ENCODE measurements around the gene OR4A47.
"Not testable (repeated sequence)": the region's sequence is repeated elsewhere in the genome, so short reads cannot be mapped to it uniquely, and the experiment has no call there.

Gene OR4A47, protein sequence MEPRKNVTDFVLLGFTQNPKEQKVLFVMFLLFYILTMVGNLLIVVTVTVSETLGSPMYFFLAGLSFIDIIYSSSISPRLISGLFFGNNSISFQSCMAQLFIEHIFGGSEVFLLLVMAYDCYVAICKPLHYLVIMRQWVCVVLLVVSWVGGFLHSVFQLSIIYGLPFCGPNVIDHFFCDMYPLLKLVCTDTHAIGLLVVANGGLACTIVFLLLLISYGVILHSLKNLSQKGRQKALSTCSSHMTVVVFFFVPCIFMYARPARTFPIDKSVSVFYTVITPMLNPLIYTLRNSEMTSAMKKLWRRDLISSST

GRCh38 chr11:48488493-48488892, at the start of gene OR4A47:
Gene OR4A47, plus strand, starts transcription at chr11:48488793. Its CDS starts 0 bp downstream, at chr11:48488793.
- not testable (repeated sequence) for H3K27ac Mint-ChIP-seq; H3K27me3 Mint-ChIP-seq (ENCODE audit: low read depth, poor library complexity); DNase-seq; H3K4me3 Mint-ChIP-seq; H3K4me1 Mint-ChIP-seq; H3K36me3 Mint-ChIP-seq (ENCODE audit: low read depth)
- peaks cover 64% of the 10 kb centered on the region for H3K9me3 Mint-ChIP-seq

DNA sequence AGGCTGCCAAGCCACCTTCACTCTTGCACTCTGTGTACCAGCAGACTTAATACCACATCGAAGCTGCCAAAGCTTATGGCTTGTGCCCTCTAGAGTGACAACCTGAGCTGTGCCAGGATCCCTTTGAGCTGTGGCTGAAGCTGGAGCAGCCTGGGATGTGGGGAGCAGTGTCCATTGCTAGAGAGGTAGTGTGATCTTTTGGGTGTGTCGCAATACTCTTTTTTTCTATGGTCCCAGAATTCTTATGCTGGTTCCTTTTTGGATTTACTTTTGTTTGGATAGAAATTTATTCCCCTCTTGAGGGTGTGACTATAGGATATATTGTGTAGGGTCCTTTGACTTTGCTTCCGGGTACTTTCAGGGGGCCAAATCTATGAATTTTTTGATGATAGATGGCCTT, 32.7 kb upstream of the OR4A47 start:
- not testable (repeated sequence) for H3K4me1 Mint-ChIP-seq; H3K27ac Mint-ChIP-seq; DNase-seq; H3K27me3 Mint-ChIP-seq (ENCODE audit: low read depth, poor library complexity); H3K36me3 Mint-ChIP-seq (ENCODE audit: low read depth); H3K4me3 Mint-ChIP-seq
- peaks cover 90% of the 10 kb centered on the region for H3K9me3 Mint-ChIP-seq

GRCh38 chr11:48473966-48474365, 14.6 kb upstream of the OR4A47 start:
- peaks cover 76% of the 10 kb centered on the region for H3K9me3 Mint-ChIP-seq
- not testable (repeated sequence) for H3K4me3 Mint-ChIP-seq; H3K4me1 Mint-ChIP-seq; DNase-seq; H3K36me3 Mint-ChIP-seq (ENCODE audit: low read depth); H3K27me3 Mint-ChIP-seq (ENCODE audit: low read depth, poor library complexity); H3K27ac Mint-ChIP-seq

- H3K27me3 Mint-ChIP-seq (ENCODE audit: low read depth, poor library complexity); H3K4me1 Mint-ChIP-seq; H3K27ac Mint-ChIP-seq; H3K4me3 Mint-ChIP-seq; DNase-seq; H3K36me3 Mint-ChIP-seq (ENCODE audit: low read depth): not testable (repeated sequence)
- peaks cover 77% of the 10 kb centered on the region for H3K9me3 Mint-ChIP-seq
Measured at GRCh38 chr11:48474703-48475102, 13.9 kb upstream of the OR4A47 start.

DNA sequence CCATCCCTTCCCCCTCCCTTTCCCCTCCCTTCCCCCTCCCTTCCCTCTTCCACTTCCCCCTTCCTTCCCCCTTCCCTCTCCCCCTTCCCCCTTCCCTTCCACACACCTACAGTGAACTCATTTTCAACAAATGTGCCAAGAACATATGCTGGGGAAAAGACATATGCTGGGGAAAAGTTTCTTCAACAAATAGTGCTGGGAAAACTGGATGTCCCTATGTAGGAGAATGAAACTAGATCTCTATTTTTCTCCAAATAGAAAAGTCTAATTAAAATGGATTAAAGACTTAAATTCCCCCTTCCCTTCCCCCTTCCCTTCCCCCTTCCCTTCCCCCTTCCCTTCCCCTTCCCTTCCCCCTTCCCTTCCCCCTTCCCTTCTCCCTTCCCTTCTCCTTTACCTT, 17.6 kb downstream of the OR4A47 start:
- not testable (repeated sequence) for H3K4me3 Mint-ChIP-seq; H3K36me3 Mint-ChIP-seq (ENCODE audit: low read depth); DNase-seq; H3K27ac Mint-ChIP-seq; H3K4me1 Mint-ChIP-seq; H3K27me3 Mint-ChIP-seq (ENCODE audit: low read depth, poor library complexity)
- peaks cover 51% of the 10 kb centered on the region for H3K9me3 Mint-ChIP-seq

GRCh38 chr11:48538991-48539390, 50.4 kb downstream of the OR4A47 start:
- no peak for TF ChIP-seq CTCF (IDR thresholded peaks at IDR 0.05)
- peaks cover 57% of the 10 kb centered on the region for H3K9me3 Mint-ChIP-seq
- no peaks in the 10 kb centered on the region for H3K4me1 Mint-ChIP-seq
- no peaks in the 10 kb centered on the region for H3K36me3 Mint-ChIP-seq (ENCODE audit: low read depth)
- no peak overlapping the region for H3K27ac Mint-ChIP-seq
- H3K27me3 Mint-ChIP-seq (ENCODE audit: low read depth, poor library complexity), result no peaks in the 10 kb centered on the region
- H3K4me3 Mint-ChIP-seq, result no peak overlapping the region
- no peak for DNase-seq

Measured in nephron progenitor cell (in vitro differentiated cells).